Islet of Langerhans (tissue), 1 donor: ENCODE data around the gene IFNA6.
"Not testable (repeated sequence)": the region's sequence is repeated elsewhere in the genome, so short reads cannot be mapped to it uniquely, and the experiment has no call there.

Source experiments
- FAIRE-seq: peaks from one replicate; lab custom pipeline; 2011; peaks lifted over from hg19 to GRCh38; lab: Jason Lieb, UNC

Gene IFNA6

GRCh38 chr9:21350787-21351186 lies at the start of gene IFNA6:
Gene IFNA6 (minus strand): TSS chr9:21350887. CDS start chr9:21350887, 0 bp downstream.
- FAIRE-seq: no peak

GRCh38 chr9:21399956-21400355 lies 49.3 kb upstream of the IFNA6 start:
- FAIRE-seq: no peak

GRCh38 chr9:21398955-21399489 lies 48.3 kb upstream of the IFNA6 start:
- no peak for FAIRE-seq

GRCh38 chr9:21395778-21396717 lies 45.4 kb upstream of the IFNA6 start:
- FAIRE-seq: no peak

GRCh38 chr9:21392270-21392669 lies 41.6 kb upstream of the IFNA6 start:
- no peak for FAIRE-seq

GRCh38 chr9:21385131-21385670 lies 34.5 kb upstream of the IFNA6 start, which contains the start of gene IFNA2:
Gene IFNA2 (minus strand): TSS chr9:21385398. CDS start chr9:21385329, 69 bp downstream.
- FAIRE-seq: no peak

- no peak for FAIRE-seq
Observed at GRCh38 chr9:21383627-21384026, 32.9 kb upstream of the IFNA6 start.

- no peak for FAIRE-seq
Observed at GRCh38 chr9:21381448-21382339, 31.0 kb upstream of the IFNA6 start.

- FAIRE-seq: not testable (repeated sequence)
Observed at GRCh38 chr9:21371467-21371866, 20.8 kb upstream of the IFNA6 start.

- no peak for FAIRE-seq
Observed at GRCh38 chr9:21367957-21368356, 17.3 kb upstream of the IFNA6 start, which contains the start of gene IFNA13. Gene IFNA13 (minus strand): TSS chr9:21368057. CDS start chr9:21368010, 47 bp downstream.

GRCh38 chr9:21367169-21367568 lies 16.5 kb upstream of the IFNA6 start:
- not testable (repeated sequence) for FAIRE-seq

- no peak for FAIRE-seq
Observed at GRCh38 chr9:21362287-21362686, 11.6 kb upstream of the IFNA6 start.

- FAIRE-seq: no peak
Observed at GRCh38 chr9:21357479-21358460, 7.1 kb upstream of the IFNA6 start.

GRCh38 chr9:21348430-21348970 lies 2.2 kb downstream of the IFNA6 start:
- FAIRE-seq: no peak

- FAIRE-seq: no peak
Observed at GRCh38 chr9:21340735-21341134, 10.0 kb downstream of the IFNA6 start.

- no peak for FAIRE-seq
Observed at GRCh38 chr9:21336457-21336856, 14.2 kb downstream of the IFNA6 start.

- peak; percentile 5 for FAIRE-seq
Observed at GRCh38 chr9:21334701-21335632, 15.7 kb downstream of the IFNA6 start, which contains the start of gene KLHL9. Gene KLHL9 (minus strand): TSS chr9:21335404. CDS start chr9:21334859, 545 bp downstream.

GRCh38 chr9:21333226-21333625 lies 17.5 kb downstream of the IFNA6 start:
- no peak for FAIRE-seq

- no peak for FAIRE-seq
Observed at GRCh38 chr9:21331676-21332402, 18.8 kb downstream of the IFNA6 start.
